Measurements from ENCODE around the gene ZNF311.

- TF ChIP-seq POLR2A (IDR thresholded peaks at IDR 0.05; ENCODE audit: low read depth, low read length) (no peak), POLR2AphosphoS5 (IDR thresholded peaks at IDR 0.05; ENCODE audit: low read depth, low read length) (no peak), POU2F2 (IDR thresholded peaks at IDR 0.05; ENCODE audit: low read depth, low read length) (no peak), TAF1 (IDR thresholded peaks at IDR 0.05; ENCODE audit: low read depth, low read length) (no peak), SPI1 (IDR thresholded peaks at IDR 0.05; ENCODE audit: low read depth, low read length) (no peak), PAX5 (IDR thresholded peaks at IDR 0.05; ENCODE audit: insufficient read depth, low read length, severe bottlenecking) (no peak)
Measured at GRCh38 chr6:28965706-28966105, 39.4 kb downstream of the ZNF311 start.
